ENCODE results near the gene DZANK1.
"Not testable (repeated sequence)": the region's sequence is repeated elsewhere in the genome, so short reads cannot be mapped to it uniquely, and the experiment has no call there.

The DZANK1 gene

GRCh38 chr20:18466894-18467730 is at the start of gene DZANK1, which contains the start of gene POLR3F:
Gene DZANK1 (minus strand): TSS chr20:18467030. CDS start chr20:18465358, 1,672 bp downstream.
Gene POLR3F (plus strand): TSS chr20:18467390. CDS start chr20:18467507, 117 bp downstream.
- peak; percentile 78 for DNase-seq (ENCODE audit: low read depth, low spot score)

- DNase-seq (ENCODE audit: low read depth, low spot score), result no peak
Measured at GRCh38 chr20:18515973-18516372, 49.1 kb upstream of the DZANK1 start.

- DNase-seq (ENCODE audit: low read depth, low spot score), result no peak
Measured at GRCh38 chr20:18514127-18514526, 47.3 kb upstream of the DZANK1 start.

DNA sequence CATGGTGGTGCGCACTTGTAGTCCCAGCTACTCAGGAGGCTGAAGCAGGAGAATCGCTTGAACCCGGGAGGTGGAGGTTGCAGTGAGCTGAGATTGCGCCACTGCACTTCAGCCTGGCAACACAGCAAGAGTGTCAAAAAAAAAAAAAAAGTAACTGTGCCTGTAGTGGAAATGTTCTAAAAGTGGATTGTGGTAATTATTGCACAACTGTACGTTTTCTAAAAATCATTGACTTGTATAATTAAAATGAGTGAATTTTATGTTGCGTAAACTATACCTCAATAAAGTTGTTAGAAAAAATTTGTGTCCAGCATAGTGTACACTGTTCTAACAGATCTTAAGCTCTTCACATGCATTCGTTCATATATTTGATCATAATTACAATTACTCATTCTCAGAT is 46.4 kb upstream of the DZANK1 start:
- no peak for DNase-seq (ENCODE audit: low read depth, low spot score)

DNA sequence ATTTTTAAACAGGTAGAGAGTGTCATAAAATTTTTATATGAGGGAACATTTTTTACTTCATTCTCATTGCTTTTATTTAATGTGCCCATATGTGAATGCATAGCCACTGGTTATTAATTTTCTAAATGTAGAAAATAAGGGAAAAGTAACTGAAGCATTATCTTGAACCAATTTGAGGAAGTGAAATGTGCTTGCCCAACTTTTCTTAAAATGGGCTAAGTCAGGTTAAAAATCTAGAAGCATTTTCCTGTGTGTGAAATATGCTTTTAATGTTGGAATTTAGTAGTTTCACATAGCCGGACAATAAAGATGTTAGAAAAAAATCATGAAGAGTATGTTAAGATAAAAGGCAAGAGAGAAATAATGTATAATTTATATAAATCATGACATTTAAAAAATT is 44.7 kb upstream of the DZANK1 start:
- DNase-seq (ENCODE audit: low read depth, low spot score), result no peak

GRCh38 chr20:18507218-18508191 is 40.7 kb upstream of the DZANK1 start, which contains the start of gene SEC23B:
Gene SEC23B (plus strand): TSS chr20:18507940. CDS start chr20:18510836, 2,896 bp downstream.
- peak; percentile 94 for DNase-seq (ENCODE audit: low read depth, low spot score)

DNA sequence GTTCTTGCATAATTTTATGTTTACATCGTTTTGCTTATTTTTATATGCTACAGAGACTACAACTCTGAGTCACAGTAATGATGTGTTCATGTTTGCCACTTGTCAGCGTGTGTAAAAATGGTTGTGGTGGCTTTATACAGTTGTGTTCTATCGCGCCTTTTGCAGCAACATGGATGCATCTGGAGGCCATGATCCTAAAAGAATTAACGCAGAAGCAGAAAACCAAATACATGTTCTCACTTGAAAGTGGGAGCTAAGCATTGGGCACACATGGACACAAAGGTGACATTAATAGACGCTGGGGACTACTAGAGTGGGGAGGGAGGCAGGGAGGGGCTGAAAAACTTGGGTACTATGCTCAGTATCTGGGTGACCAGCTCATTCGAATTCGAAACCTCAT is 39.9 kb upstream of the DZANK1 start:
- no peak for DNase-seq (ENCODE audit: low read depth, low spot score)

GRCh38 chr20:18504479-18505060 is 37.7 kb upstream of the DZANK1 start:
- no peak for DNase-seq (ENCODE audit: low read depth, low spot score)

- DNase-seq (ENCODE audit: low read depth, low spot score), result not testable (repeated sequence)
Measured at GRCh38 chr20:18501672-18502071, 34.8 kb upstream of the DZANK1 start.

DNA sequence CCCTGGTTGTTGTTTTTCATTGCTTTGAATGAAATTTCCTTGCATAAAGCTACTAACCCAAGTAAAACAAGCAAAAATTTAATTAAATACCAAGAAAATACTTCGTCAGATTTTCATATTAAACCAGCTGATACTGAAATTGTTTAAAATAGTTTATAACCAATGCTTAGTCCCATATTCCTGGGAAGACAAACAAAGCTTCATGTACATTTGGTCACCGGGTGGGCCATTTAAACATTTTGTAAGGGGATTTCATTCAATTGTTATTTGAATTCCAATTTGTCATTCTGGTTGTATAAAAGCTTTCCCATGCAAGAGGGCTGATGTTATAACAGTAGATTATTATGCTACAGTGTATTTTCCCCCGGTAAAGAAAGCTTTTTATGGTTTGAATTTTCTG is 30.8 kb upstream of the DZANK1 start:
- DNase-seq (ENCODE audit: low read depth, low spot score), result no peak

DNA sequence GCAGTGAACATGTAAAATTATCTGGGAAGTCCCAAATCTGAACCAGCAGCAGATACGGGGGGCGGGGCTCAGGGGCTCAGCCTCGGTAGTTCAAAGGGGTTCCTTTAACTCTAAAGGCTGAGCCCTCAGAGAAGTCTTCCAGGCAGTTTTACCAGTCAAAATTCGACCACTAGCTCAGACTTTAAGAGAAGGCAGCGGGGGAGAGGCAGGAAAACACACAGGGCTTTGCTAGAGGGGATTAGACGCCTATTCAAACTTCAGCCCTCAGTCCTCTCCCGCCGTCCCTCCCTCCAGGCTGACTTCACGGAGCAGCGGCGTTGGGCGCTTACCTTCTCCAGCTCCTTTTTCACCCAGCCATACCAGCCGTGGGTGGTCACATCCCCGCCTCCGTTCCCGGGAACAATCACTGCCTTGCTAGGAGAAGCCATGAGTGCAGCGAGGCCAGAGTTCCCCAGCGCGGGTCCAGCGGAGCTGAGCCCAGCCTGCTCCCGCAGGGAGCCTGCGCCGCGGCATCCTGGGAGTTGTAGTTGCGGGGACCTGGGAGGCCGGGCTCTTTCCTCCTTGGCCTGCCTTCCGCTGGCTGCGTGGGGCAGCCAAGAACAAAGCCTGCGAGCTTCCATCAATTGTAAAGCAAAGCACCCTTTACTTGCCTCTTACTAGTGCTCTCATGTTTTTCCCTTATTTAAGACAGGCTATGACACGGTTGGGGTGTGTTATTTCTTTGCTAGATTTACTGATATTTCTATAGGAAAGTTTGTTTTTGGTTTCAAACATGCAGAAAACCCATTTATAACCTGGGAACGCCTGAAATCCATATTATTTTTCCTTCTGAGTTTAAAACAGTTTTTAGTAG is 30.1 kb upstream of the DZANK1 start, which contains the start of gene RBBP9:
RBBP9 (minus strand) TSS at position 486 of the 853 bp plus-strand sequence; CDS start at position 428, 58 bp downstream.
- peak; percentile 71 for DNase-seq (ENCODE audit: low read depth, low spot score)

GRCh38 chr20:18496042-18496441 is 29.2 kb upstream of the DZANK1 start:
- DNase-seq (ENCODE audit: low read depth, low spot score), result no peak

- DNase-seq (ENCODE audit: low read depth, low spot score), result no peak
Measured at GRCh38 chr20:18488301-18488700, 21.5 kb upstream of the DZANK1 start.

GRCh38 chr20:18481596-18481995 is 14.8 kb upstream of the DZANK1 start:
- no peak for DNase-seq (ENCODE audit: low read depth, low spot score)

DNA sequence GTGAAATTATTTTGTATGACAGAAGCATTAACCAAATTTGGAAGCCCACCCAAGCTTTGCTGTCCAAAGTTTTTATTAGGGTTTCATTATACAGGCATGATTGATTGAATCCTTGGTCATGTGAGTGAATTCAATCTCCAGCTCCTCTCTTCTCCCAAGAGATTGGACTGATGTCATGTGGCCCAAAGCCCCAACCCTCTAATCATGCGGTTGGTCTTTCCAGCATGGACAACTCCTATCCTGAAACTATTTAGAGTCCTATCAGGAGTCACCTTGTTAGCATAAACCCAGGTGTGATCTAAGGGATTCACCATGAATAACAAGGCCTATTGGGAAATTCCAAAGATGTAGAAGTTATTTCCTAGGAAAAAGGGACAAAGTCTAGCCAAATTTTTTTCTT is 11.0 kb upstream of the DZANK1 start:
- no peak for DNase-seq (ENCODE audit: low read depth, low spot score)

- no peak for DNase-seq (ENCODE audit: low read depth, low spot score)
Measured at GRCh38 chr20:18477218-18477617, 10.4 kb upstream of the DZANK1 start.

GRCh38 chr20:18466574-18466893 is 296 bp downstream of the DZANK1 start:
- DNase-seq (ENCODE audit: low read depth, low spot score), result no peak

DNA sequence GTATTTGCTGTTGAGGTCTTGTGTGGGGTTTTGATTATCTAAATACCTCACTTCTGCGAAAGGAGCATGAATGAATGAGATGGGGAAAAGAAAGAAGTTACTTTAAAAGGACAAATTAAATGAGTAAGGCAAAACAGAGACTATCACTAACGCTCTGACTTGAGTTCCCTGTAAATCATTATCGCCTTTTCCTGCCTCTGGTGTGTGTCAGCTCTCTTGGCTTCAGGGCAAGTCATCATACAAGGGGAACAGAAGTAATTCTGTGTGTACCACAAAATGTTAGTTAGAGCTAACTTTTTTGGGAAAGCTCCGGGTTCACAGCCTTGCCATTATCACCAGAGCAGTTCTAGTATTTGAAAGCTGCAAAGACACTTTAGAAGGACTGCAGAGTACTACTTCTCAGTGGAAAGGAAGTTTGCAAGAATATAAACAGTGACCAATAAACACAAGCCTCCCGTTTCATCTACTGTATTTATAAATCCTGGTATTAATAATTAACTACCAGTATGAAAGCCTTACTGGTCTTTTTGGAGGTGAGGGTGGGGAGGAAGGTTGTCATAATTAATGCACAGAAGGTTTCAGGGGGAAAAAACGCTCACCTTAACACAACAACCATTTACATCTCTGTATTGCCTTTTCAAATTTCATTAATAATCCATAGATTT is 1.2 kb downstream of the DZANK1 start:
- no peak for DNase-seq (ENCODE audit: low read depth, low spot score)

DNA sequence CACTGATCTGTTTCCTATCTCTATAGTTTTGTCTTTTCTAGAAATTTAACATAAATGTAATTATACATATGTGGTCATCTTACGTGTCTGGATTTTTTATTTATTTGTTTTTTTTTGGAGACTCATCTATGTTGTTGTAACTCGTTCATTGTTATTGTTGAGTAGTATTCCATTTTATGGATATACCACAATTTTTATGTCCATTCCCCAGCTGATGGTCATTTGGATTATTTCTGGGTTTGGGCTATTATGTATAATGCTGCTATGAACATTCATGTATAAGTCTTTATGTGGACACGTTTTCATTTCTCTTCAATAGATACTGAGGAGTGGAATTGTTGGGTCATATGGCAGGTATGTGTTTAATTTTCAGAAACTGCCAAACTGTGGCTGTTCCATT is 10.2 kb downstream of the DZANK1 start:
- no peak for DNase-seq (ENCODE audit: low read depth, low spot score)

DNA sequence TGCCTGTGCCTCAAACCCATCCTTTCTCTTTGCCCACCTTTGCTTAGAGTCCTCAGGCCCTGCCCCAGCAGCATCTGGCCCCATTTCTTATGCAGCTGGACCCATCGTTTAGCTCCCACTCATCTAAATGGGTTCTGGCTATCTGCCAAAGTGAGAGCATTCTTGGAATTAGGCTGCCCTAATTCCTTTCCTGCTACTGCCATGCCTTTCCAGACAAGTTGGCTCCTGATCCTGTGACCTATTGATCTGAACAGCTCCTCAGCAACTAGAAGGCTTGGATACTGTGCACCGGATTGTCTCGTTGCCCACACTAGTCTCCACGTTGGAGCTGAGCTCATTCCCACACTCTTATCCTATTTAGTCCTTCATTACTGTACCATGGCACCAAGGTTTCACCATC is 22.9 kb downstream of the DZANK1 start:
- no peak for DNase-seq (ENCODE audit: low read depth, low spot score)

Measured in iPS DF 19.7 (cell line).